ENCODE measurements around the gene DSCAM.

The DSCAM gene

GRCh38 chr21:40425981-40426380, 421.0 kb downstream of the DSCAM start:
- no peak for DNase-seq

DNA sequence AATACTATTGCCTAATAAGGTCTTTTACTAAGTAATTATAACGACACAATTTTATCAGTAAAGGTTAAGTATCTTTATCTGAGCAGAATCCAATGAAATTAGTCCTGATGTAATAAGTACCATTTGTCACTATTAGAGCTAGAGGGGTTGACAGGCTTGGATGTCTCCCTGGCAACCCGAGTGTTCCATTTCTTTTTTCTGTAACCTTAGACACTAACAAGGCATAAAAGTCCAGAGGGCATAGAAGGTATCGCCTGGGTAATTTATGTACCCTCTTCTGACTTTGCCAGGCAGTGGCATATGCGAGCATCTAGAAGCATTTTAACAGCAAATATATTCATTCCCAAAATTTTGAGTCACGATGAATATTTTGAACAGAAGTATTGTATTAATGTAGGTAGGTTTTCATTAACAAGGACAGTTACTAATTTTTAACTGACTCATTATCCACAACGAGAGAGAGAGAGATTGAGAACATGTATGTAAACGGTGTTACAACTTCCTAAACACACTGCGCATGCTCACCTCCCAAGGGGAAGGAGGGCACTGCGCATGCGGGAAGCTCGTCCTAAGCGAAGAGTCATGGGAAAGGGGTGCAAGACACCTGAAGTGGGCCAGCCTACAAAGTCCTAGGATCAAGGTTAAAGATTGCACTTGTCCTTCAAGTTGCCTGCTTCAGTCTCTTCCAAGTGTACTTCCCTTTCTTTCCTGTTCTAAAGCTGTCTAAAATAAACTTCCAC, 423.9 kb downstream of the DSCAM start:
- DNase-seq = peak; percentile 21

DNA sequence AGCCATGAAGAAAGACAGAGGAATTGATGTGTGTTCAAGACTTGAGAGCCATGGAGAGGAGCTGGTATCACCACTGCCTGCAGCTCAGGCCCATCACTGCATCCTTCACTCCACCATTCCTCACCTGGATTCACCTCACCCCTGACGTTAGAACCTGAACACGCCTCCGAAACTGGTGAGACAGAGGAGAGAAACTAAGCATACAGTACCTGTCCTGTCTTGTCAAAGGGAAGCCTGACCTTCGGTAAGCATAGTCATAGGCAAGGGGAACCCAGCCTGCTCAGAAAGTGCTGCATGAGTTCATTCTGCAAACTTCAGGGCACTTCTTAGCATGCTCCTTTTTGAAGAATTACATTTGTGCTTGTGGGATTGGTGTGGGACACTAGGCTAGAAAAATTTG, 425.8 kb downstream of the DSCAM start:
- no peak for DNase-seq

DNA sequence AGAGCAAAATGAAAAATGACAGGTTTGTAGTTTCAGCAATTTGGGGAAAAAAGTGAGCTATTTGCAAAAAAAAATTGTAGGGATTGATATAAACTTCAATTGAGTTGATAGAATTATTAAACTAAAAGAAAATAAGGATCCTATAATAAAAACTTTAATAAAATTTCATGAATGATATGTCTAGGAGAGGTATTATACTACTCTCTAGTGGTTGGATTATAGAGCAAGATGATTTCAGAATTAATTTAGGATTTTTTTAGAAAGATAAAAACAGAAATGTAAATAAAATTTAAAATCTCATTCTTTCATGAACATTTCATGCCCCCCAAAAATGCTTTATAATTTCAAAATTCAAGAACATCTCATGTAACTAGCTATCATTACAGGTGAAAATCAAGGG, 430.4 kb downstream of the DSCAM start:
- no peak for DNase-seq

GRCh38 chr21:40408561-40408960, 438.4 kb downstream of the DSCAM start:
- no peak for DNase-seq

- DNase-seq = no peak
These were observed 442.6 kb downstream of the DSCAM start for GRCh38 chr21:40404396-40404800.

GRCh38 chr21:40402884-40403582, 443.9 kb downstream of the DSCAM start:
- no peak for DNase-seq

GRCh38 chr21:40395732-40396131, 451.2 kb downstream of the DSCAM start:
- DNase-seq = no peak

GRCh38 chr21:40393066-40393465, 453.9 kb downstream of the DSCAM start:
- no peak for DNase-seq

DNA sequence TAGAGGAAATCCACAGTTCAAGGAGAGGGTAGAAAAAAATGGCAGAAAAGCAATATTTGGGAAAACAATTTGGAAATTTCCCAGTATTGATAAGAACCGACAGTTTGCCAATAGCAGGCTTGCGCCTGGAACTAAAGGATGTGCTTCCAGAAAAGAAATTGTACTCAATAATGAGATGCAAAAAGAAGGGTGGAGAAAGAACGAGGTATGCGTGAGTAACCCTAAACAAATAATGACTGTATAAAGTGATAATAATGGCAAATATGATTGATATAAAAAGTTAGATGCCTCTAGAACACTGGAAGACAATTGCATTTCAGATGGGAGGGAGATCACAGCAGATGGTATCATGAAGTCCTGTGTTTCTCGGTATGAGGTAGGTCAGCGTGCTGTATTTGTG, 458.9 kb downstream of the DSCAM start:
- DNase-seq = no peak

DNA sequence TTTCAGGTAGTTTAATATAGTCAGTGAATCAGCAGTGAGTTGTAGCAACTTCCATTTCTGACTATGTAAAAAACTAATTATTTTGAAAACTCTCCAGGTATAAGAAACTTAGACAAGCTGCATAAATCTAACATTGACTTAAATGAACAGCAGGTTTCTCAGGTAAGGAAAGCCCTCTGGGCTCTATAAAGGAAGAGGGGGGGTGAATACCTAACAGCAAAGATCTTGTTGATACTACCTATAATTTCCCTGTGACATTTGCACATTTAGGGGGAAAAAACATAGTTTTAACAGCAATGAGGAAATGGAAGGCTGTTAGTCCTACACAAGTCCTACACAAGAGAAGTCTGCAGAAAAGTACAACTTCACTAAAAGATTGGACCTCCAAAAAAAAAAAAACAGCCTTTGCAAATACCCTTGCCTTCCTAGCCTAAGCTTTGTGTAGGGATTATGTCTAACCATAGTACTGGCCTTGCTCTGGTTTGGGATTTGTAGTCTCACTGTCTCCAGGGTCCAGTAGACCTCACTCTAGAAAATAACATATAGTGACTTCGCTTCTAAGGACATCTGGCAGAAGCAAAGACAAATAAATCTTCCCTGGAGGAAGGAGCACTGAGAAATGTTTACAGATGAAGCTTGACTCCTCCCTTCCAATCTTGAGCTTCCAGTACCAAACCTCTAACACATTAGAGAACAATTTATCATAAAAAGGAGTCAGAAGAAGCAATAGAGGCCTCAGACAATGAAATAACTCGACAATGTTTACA, 459.8 kb downstream of the DSCAM start:
- DNase-seq = no peak

GRCh38 chr21:40386294-40386911, 460.6 kb downstream of the DSCAM start:
- DNase-seq = no peak

GRCh38 chr21:40385883-40386282, 461.1 kb downstream of the DSCAM start:
- no peak for DNase-seq

- no peak for DNase-seq
These were observed 463.0 kb downstream of the DSCAM start for GRCh38 chr21:40383951-40384350.

DNA sequence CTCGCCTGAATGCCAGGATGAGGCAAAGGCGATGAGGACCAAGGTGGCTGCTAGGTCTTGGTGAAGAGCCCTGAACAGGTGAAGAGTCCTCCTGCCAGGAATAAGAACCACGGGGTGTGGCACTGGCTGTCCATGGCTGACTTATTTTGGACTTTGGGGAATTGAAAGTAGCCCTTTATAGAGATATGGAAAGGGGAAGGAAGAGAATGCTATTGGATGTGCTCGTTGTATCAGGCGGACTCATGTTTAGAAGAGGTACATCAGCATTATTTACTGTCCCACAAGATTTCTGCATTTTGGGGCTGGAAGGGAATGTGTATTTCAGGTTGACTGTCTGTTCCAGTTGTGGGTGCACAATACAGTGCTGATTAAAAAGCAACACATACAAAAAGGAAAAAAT, 465.8 kb downstream of the DSCAM start:
- no peak for DNase-seq

DNA sequence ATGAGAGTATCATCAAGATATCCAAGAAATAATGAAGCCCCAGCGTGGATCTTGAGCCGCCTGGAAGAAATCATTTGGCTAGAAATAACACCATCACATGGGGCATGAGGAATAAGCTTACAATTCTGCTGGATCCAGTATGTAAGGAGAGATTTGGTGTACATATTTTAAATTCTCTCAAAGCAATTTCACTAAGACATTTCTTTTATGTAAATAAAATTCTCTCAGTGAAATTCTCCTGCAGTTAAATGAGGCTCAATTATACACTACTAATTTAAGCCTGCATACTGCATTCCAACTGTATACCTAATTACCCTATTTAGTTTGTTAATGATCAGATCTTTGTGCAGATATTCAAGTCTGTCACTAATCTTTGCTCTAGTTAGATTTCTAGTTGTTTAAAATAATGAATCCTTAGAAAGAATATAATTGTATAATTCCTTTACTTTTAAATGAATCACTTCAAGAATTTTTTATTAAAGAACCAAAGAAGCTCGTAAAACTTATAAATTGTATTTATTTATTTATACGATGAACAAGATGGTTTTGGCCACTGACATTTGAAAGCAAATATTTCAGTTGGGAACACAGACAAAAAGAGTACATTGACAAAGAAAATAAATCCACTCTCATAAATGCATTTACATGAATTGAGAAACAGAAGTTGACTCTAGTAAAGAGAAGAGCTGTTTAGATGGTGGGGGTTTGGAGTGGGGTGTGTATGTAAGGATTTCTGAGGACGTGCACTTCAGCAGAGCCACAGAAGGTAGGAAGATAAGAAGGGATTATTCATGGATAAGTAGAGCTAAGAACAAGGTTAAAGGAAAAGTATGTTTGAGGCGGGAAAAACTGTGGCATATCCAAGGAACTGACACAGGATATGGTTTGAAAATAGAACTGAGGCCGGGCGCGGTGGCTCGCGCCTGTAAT, 466.8 kb downstream of the DSCAM start:
- no peak for DNase-seq

DNA sequence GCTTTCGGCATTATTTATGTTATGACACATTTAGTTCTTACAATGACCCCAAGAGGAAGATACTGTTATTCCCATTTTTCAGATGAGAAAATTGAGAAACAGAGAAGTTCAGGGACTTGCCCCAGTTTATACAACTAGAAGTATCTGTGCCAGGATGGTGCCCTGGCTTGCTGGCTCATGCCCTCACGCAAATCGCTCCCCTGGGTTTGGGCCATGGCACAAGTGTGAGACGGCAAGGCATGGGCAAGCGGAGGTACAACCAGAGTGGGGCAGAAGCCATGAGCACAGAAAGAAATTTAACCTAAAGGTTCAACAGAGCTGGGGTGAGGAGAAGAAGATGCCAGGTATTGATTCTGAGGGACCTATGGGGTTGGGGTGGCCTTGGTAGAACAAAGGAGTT, 469.8 kb downstream of the DSCAM start:
- DNase-seq = no peak

DNA sequence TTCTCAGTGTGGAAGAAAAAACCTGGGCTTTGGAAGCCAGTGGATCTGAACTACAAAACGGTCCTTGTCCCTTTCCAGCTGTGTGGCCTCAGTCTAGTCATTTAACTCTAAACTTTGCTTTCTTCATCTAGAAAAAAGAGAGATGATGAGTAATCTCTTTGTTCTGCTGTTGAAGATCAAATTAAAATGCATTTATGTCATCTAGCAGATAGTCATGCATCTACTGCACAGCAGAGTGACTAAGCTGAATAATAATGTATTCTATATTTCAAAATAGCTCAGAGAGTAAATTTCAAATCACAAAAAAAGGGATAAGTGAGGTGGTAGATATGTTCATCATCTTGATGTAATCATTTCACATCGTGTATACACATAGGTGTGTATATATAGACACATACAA, 473.2 kb downstream of the DSCAM start:
- DNase-seq = no peak

DNA sequence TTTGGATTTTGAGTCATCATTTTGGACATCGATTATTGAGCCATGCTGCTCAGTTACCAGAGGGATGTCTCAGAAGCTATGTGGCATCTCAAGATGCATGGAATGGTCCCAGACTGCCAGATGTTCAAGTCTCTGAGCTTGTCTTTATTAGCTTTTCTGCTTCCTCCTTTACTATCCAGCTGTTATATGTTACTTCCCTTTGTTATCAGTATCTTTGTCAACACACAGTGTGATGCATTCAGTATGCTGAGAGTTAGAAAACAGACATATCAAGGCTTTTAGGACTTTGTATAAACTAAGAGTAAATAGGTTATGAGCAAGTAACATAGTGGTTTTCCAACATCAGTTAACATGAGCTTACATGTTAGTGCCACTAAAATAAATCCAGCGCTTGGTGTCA, 474.5 kb downstream of the DSCAM start:
- DNase-seq = no peak

- DNase-seq = no peak
These were observed 475.6 kb downstream of the DSCAM start for GRCh38 chr21:40371329-40371728.

GRCh38 chr21:40356644-40357043, 490.3 kb downstream of the DSCAM start:
- no peak for DNase-seq

DNA sequence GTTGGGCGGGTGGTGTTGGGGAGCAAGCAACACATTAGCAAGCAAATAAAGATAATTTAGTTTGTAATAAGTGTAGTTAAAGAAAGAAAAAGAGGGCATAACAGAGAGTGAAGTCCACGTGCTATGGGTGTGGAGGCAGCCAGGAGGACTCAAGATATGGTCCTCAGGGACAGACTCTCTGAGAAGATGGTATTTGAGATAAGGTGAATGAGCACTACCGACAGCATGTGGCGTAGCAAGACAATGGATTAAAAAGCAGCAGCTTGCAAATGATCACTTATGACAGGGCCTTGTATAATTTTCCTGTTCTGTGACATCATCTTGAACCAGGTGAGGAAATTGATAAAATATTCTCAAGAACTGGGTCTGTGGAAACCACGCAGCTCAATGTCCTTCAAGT, 491.9 kb downstream of the DSCAM start:
- no peak for DNase-seq
